Measurements from ENCODE around the gene ENPP3. TPM values are rescaled to one million over a fixed set of nuclear protein-coding genes. Genes with fewer than 3 reads are reported as not detected.

Gene ENPP3
- total RNA-seq, 1 donor: 0.54 TPM

GRCh38 chr6:131792091-131792496 is 155.0 kb downstream of the ENPP3 start:
- no peak for DNase-seq (ENCODE audit: low read depth in 2 of 3, low spot score in 2 of 3)

DNA sequence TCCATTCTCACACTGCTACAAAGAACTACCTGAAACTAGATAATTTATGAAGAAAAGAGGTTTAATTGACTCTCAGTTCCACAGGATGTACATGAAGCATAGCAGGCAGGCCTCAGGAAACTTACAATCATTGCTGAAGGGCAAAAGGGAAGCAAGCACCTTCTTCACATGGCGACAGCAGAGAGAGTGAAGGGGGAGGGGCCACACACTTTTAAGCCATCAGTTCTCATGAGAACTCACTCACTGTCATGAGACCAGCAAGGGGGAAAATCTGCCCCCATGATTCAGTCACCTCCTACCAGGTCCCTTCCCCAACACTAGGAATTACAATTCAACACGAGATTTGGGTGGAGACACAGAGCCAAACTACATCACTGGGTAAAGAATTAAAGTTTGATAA is 158.3 kb downstream of the ENPP3 start:
- no peak for DNase-seq (ENCODE audit: low read depth in 2 of 3, low spot score in 2 of 3)

Small RNA genes within 50 kb of the gene (small RNA-seq; reads per million reads assigned to genes)
- gene MIR548H5 (not detected), gene RNU4-18P (not detected)

Other genes starting within 250 kb of the ENPP3 start
- under 0.01 TPM for gene ARG1, start 64.1 kb upstream of the ENPP3 start, total RNA-seq
- gene MED23, start 9.1 kb upstream of the ENPP3 start, total RNA-seq: 19.7 TPM
- 0.27 TPM for gene OR2A4, start 64.1 kb downstream of the ENPP3 start, total RNA-seq
- gene CTAGE9, start 73.7 kb downstream of the ENPP3 start, total RNA-seq: not detected
- gene ENPP1, start 170.7 kb downstream of the ENPP3 start, total RNA-seq: under 0.01 TPM